GM18508 (cell line): ENCODE data around the gene GIMAP6.
A peak's percentile ranks its signal among the peaks of the same experiment; 100 is the strongest.
"Not testable (repeated sequence)": the region's sequence is repeated elsewhere in the genome, so short reads cannot be mapped to it uniquely, and the experiment has no call there.

ENCODE experiments used
- ATAC-seq: cut with Tn5 transposase; IDR thresholded peaks from one replicate; pipeline ENCODE4 v1.9.1; 2021; ENCODE audit warnings: moderate number of reproducible peaks; ENCODE audit not compliant: insufficient read depth, unreplicated experiment

The GIMAP6 gene

DNA sequence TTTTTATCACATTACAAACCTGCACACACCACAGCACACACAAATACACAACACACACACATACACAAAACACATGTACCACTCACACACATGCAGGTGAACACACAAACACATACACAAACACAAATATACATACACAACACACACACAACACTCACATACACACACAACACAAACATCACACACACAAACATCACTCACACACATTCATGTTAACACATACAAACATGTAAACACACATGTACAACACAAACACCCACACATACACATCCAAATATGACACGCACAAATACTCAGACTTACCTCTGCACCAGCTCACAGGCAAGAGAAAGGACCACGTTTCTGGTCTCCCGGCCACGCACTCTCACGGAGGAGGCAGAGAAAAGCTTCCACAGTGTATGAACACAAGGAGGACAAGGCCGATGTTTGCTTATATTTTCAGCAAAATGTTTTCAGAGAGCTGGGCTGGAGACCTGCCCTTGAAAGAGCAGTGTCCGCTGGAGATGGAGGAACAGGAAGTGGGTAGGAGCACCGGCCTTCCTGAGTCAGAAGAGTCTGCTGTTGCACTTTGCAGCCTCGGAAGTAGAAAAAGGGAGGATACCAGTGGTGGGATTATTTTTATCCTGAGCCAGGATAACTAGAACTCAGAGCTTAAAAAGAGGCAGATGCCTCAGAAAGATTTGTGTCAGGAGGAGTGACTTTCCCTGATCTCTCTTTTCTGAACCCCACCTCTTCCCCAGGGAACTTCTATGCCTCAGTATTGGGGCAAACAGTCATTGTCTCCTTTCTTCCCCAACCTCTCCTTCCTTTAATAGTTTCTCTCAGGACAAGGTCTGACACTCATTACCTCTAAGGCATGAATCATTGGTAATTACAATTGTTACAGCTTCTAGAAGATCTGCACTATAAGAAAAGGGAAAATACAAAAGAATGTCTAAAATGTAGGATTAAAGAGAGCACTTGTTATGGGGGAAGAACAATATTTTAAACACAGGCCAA, at the start of gene GIMAP6:
TSS of gene GIMAP6 (minus strand) at position 520 of the 999 bp plus-strand sequence. CDS start 2,243 bp downstream, outside the sequence.
- ATAC-seq: peak; percentile 50

GRCh38 chr7:150680364-150680763, 48.2 kb upstream of the GIMAP6 start:
- not testable (repeated sequence) for ATAC-seq

DNA sequence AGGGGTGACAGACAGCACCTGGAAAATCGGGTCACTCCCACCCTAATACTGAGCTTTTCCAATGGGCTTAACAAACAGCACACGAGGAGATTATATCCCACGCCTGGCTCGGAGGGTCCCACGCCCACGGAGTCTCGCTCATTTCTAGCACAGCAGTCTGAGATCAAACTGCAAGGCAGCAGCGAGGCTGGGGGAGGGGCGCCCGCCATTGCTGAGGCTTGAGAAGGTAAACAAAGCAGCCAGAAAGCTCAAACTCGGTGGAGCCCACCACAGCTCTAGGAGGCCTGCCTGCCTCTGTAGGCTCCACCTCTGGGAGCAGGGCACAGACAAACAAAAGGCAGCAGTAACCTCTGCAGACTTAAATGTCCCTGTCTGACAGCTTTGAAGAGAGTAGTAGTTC, 46.4 kb upstream of the GIMAP6 start:
- not testable (repeated sequence) for ATAC-seq

- not testable (repeated sequence) for ATAC-seq
These were observed 44.7 kb upstream of the GIMAP6 start for GRCh38 chr7:150676854-150677253.

- not testable (repeated sequence) for ATAC-seq
These were observed 44.1 kb upstream of the GIMAP6 start for GRCh38 chr7:150676276-150676675.

DNA sequence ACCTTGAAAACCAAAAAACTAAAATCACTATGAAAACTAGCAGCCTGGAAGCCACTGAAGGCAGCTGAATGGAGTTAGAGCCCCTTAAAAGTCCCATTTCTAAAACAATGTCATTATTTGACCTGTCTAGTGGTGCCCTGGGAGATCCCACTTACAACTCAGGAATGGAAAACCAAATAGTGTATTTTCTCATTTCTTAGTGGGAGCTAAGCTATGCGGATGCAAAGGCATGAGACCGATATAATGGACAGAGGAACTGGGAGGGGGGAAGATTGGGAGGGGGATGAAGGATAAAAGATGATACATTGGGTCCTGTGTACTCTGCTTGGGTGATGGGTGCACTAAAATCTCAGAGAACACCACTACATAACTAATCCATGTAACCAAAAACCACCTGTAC, 43.5 kb upstream of the GIMAP6 start:
- no peak for ATAC-seq

GRCh38 chr7:150671798-150672585, 39.8 kb upstream of the GIMAP6 start:
- not testable (repeated sequence) for ATAC-seq

DNA sequence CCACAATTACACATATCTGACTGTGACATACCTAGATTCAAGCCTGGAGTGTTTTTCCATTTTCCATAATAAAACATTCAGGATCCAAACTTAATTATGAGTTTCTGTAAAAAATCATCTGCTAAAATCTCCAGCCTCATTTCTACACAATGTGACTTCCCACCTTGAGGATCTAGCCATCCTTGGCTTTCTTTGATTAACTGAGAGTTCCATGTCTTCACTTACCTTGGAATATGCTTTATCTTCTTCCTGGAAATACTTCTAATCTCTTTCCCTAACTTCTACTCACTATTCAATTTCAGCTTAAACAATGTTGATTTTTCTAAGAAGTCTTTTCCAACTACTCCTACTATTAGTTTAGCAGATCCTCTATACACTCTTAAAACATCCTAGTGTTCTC, 36.8 kb upstream of the GIMAP6 start:
- ATAC-seq: no peak

- peak; percentile 78 for ATAC-seq
These were observed 36.3 kb upstream of the GIMAP6 start for GRCh38 chr7:150668472-150668911.

DNA sequence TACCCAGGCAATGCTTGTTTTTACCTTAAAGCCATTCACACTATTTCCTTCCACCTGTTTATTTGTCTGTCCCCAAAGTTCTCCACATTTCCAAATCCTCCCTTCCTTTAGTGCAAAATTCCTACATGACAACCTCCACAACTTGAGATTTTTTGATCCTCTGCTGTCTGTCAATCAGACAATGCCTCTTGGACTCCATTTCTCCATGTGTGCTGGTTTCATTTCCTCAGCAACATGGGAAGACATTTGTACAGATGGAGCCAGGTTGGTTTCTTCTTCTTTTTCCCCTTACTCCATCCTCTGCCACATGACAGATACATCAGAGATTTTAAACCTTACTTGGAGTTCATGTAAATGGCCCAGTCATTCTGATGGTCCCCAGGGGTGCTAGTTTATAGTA, 34.2 kb upstream of the GIMAP6 start:
- no peak for ATAC-seq

- no peak for ATAC-seq
These were observed 33.7 kb upstream of the GIMAP6 start for GRCh38 chr7:150665896-150666295.

GRCh38 chr7:150665089-150665748, 33.0 kb upstream of the GIMAP6 start:
- ATAC-seq: no peak

DNA sequence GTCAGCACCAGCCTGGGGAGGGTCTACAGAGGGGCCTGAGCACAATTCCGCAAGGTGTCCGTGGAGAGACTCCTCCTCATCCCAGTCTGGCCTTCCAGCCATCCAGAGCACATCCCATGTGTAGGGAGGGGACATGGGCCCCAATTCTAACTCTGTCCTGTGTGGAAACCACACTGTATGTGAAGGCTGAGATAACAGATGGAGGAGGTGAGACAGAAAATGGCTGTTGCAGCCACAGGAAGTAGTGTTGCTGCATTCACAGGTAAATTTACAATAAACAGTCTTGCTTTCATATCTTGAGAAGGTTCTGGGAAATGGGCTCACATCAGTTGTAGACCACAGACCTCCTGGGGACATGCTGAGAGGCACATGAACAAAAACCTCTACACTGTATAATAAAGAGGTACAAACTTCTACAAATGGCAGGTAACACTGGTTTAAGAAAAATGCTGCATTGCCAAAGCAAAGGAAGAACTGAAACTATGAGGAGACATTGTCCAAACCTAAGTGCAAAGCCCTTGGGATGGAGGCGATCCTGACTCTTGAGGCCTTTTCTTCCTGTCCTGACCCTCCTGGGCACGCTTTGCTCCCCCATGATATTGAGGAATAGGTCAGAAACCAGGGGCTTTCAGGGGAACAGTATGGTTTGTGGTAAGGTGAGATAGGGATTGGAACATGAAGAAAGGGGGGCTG, 31.8 kb upstream of the GIMAP6 start:
- ATAC-seq: no peak

DNA sequence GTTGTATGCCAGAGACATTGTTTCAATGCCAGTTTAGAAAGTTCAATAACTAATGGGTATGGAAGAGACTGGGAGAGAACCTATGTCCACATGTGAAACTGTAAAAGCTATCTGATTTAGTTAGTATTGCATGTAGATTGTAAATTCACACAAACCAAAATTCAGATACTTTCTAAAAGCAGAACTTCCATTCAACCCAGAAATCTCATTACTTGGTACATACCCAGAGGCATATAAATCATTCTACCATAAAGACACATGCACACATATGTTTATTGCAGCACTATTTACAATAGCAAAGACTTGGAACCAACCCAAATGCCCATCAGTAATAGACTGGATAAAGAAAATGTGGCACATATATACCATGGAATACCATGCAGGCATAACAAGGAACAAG, 30.6 kb upstream of the GIMAP6 start:
- not testable (repeated sequence) for ATAC-seq

DNA sequence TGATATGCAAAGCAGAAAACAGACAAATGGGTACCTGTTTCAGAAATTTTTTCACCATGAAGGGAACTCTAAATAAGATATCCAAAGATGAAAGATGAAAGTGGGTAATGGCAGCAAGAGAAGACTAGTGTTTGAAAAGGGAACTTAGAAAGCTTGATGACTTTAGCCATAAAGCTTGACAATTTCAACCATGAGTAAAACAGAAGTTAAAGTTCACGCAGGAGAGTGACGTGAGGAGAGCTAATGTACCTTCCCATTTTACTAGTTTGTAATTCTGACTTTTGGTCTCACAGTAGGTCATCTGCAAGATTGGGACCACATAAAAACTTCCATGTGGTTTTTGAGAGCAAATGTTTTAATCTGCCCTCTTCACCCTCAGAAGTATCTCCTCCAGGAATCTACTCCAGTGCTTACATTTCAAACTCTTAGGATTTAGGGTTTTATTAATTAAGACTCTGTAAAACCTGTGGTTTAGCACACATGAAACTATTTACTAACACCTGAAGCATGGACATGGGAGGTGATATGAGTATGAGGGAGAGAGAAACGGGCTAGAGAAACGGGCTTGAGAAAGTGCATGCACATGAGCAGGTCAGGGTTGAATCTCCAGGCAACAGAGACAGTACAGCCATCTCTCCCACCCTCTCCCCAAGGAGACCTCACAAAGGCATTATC, 28.9 kb upstream of the GIMAP6 start:
- no peak for ATAC-seq

DNA sequence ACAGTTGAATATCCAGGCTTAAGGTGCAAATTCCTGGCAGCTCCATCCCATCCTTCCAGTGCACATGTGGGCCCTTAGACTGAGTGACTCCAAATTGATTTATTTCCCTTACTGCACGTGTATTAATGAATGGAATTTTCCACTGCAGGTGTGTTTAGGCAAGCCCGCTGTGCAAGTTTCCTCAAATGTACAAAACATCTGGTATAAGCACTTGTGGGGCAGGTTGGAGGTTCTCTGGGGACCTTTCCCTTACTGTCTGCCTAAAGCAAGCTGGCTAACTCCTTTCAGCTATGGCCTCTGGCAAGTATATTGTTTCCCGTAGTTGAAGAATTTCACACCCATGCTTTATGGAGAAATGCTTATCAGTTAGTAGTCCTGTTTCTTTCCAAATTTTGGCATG, 25.3 kb upstream of the GIMAP6 start:
- ATAC-seq: no peak

DNA sequence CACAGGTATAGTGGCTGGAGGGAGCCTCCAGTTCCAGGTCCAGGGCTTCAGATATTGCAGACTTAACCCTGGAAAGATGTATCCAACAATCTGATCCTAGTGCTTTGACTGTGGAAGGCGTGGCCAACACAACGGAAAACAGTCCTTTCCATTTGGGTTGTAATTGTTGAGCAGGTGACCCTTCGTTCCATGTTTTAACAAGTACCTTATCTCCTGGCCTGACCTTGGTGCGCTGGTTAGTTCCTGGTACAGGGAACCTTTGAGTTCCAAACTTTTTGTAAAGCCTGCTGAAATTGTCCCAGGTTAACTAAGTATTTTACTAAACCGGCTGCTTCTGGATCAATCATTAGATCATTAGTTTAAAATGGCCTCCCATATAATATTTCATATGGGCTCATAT, 23.9 kb upstream of the GIMAP6 start:
- ATAC-seq: no peak

GRCh38 chr7:150654692-150655091, 22.5 kb upstream of the GIMAP6 start:
- no peak for ATAC-seq

- no peak for ATAC-seq
These were observed 16.8 kb upstream of the GIMAP6 start for GRCh38 chr7:150649080-150649385.
